ENCODE results near the gene DIS3L2. TPM values are rescaled to one million over a fixed set of nuclear protein-coding genes. Genes with fewer than 3 reads are reported as not detected.

DIS3L2 gene
- total and polyA plus RNA-seq, 5 donors from 2014 or later: 10.9 to 76.9 (median 21.0) TPM

DNA sequence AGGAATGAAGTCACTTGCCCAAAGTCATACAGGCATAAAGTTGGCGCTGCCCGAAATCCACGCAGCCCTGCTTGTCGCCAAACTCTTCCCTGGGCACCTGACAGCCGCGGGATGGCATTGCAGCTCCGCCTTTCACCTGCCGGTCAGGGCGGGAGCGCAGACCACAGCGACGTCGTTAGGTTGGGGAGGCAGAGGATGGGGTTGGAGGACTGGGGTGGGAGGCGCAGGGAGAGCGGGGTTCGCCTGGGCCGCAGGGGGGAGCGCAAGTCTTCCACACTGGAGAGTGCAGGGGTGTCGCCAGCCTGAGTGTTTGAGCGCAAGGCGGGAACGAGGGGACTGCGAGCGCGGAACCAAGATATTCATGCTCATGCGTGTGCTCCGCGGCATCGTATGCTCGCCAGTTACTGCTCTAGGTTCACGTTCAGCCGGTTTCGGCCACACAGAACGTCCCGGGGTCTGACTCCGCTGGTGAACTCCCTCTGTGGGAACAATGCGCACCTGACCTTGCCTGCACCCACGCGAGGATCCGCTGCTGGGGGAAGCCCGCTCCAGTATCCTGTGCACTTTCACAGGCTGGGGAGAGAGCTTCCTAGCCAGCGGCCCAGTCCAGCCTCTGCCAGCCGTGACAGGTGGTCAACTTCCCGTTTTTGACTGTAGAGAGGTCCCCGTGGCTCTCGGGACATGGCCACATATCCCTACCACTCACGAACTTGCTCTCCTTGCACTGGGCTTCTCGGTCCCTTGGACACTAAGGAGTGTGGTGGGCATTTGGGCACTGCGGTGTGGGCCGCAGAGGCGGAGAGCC is 34.5 kb upstream of the DIS3L2 start:
- peaks cover 0 to 20% (median 5%) of the 10 kb centered on the region in 4 donors for H3K4me1 Mint-ChIP-seq
- Histone ChIP-seq H3K4me3 (ENCODE audit: low read depth, low read length) (no peak overlapping the region), H3K36me3 (ENCODE audit: control insufficient read depth, insufficient read depth, low read length) (no peaks in the 10 kb centered on the region), H3K9me3 (ENCODE audit: control insufficient read depth in 2 of 2, low read length in 2 of 2) (no peaks in the 10 kb centered on the region), H3K4me1 (ENCODE audit: control insufficient read depth, insufficient read depth, low read length, poor library complexity, severe bottlenecking) (peaks cover 24% of the 10 kb centered on the region), H3K27me3 (ENCODE audit: control insufficient read depth, insufficient read depth, low read length) (peaks cover 4% of the 10 kb centered on the region), H3K27ac (ENCODE audit: insufficient read depth, low read length, poor library complexity, severe bottlenecking) (no peak overlapping the region)
- H3K27ac Mint-ChIP-seq: no peak overlapping the region
- peaks cover 53% of the 10 kb centered on the region for H3K27me3 Mint-ChIP-seq
- H3K9me3 Mint-ChIP-seq: no peaks in the 10 kb centered on the region
- ATAC-seq (ENCODE audit: low read depth in 2 of 2) (no peak), DNase-seq (peak in 2 of 3 donors; percentile 12 to 41)
- no peaks in the 10 kb centered on the region for H3K36me3 Mint-ChIP-seq
- H3K4me3 Mint-ChIP-seq: peak overlapping the region; percentile 49 to 78 (median 64)

DNA sequence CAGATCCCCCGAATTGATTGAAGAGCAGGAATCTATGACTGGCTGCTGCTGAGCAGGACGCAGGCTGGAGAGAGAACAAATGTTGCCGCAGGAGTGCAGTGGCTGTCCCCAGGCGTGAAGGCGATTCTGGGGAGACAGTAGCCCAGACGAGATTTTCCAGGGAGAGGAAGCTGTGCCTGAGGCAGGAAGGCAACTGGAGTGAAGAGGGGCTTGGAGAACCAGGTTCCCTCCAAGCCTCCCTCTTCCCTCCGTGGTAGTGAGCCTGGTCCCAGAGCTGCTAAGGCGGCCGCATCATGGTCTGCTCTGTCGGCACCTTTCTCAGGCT is 34.0 kb upstream of the DIS3L2 start:
- peaks cover 53% of the 10 kb centered on the region for H3K27me3 Mint-ChIP-seq
- H3K4me3 Mint-ChIP-seq: peak overlapping the region in 2 of 4 donors; percentile 16 to 19
- DNase-seq: no peak
- Histone ChIP-seq H3K36me3 (ENCODE audit: control insufficient read depth, insufficient read depth, low read length) (no peaks in the 10 kb centered on the region), H3K4me1 (ENCODE audit: control insufficient read depth, insufficient read depth, low read length, poor library complexity, severe bottlenecking) (peaks cover 24% of the 10 kb centered on the region), H3K27me3 (ENCODE audit: control insufficient read depth, insufficient read depth, low read length) (peaks cover 4% of the 10 kb centered on the region), H3K27ac (ENCODE audit: insufficient read depth, low read length, poor library complexity, severe bottlenecking) (no peak overlapping the region), H3K9me3 (ENCODE audit: control insufficient read depth in 2 of 2, low read length in 2 of 2) (no peaks in the 10 kb centered on the region), H3K4me3 (ENCODE audit: low read depth, low read length) (no peak overlapping the region)
- H3K36me3 Mint-ChIP-seq: no peaks in the 10 kb centered on the region
- H3K4me1 Mint-ChIP-seq: peaks cover 0 to 20% (median 5%) of the 10 kb centered on the region in 4 donors
- ATAC-seq (ENCODE audit: low read depth in 2 of 2): no peak
- no peak overlapping the region for H3K27ac Mint-ChIP-seq
- no peaks in the 10 kb centered on the region for H3K9me3 Mint-ChIP-seq

GRCh38 chr2:231928481-231928880 is 33.0 kb upstream of the DIS3L2 start:
- ATAC-seq (ENCODE audit: low read depth in 2 of 2) (no peak), DNase-seq (no peak)
- Mint-ChIP-seq H3K4me3 (peak overlapping the region in 2 of 4 donors; percentile 8 to 51), H3K9me3 (no peaks in the 10 kb centered on the region), H3K36me3 (no peaks in the 10 kb centered on the region), H3K27ac (no peak overlapping the region), H3K4me1 (peaks cover 0 to 20% (median 5%) of the 10 kb centered on the region in 4 donors), H3K27me3 (peaks cover 52% of the 10 kb centered on the region)
- Histone ChIP-seq H3K27me3 (ENCODE audit: control insufficient read depth, insufficient read depth, low read length) (peaks cover 2% of the 10 kb centered on the region), H3K4me1 (ENCODE audit: control insufficient read depth, insufficient read depth, low read length, poor library complexity, severe bottlenecking) (peaks cover 24% of the 10 kb centered on the region), H3K36me3 (ENCODE audit: control insufficient read depth, insufficient read depth, low read length) (no peaks in the 10 kb centered on the region), H3K27ac (ENCODE audit: insufficient read depth, low read length, poor library complexity, severe bottlenecking) (no peak overlapping the region), H3K4me3 (ENCODE audit: low read depth, low read length) (no peak overlapping the region), H3K9me3 (ENCODE audit: control insufficient read depth in 2 of 2, low read length in 2 of 2) (no peaks in the 10 kb centered on the region)

- H3K27ac Mint-ChIP-seq: no peak overlapping the region
- peak overlapping the region in 1 of 4 donors; percentile 51 for H3K4me3 Mint-ChIP-seq
- Histone ChIP-seq H3K27me3 (ENCODE audit: control insufficient read depth, insufficient read depth, low read length) (no peaks in the 10 kb centered on the region), H3K4me1 (ENCODE audit: control insufficient read depth, insufficient read depth, low read length, poor library complexity, severe bottlenecking) (peaks cover 24% of the 10 kb centered on the region), H3K27ac (ENCODE audit: insufficient read depth, low read length, poor library complexity, severe bottlenecking) (no peak overlapping the region), H3K4me3 (ENCODE audit: low read depth, low read length) (no peak overlapping the region), H3K36me3 (ENCODE audit: control insufficient read depth, insufficient read depth, low read length) (no peaks in the 10 kb centered on the region), H3K9me3 (ENCODE audit: control insufficient read depth in 2 of 2, low read length in 2 of 2) (no peaks in the 10 kb centered on the region)
- no peaks in the 10 kb centered on the region for H3K36me3 Mint-ChIP-seq
- ATAC-seq (ENCODE audit: low read depth in 2 of 2) (no peak), DNase-seq (no peak)
- peaks cover 0 to 19% (median 4%) of the 10 kb centered on the region in 4 donors for H3K4me1 Mint-ChIP-seq
- no peaks in the 10 kb centered on the region for H3K9me3 Mint-ChIP-seq
- H3K27me3 Mint-ChIP-seq: peaks cover 46% of the 10 kb centered on the region
Measured at GRCh38 chr2:231928901-231929725, 32.4 kb upstream of the DIS3L2 start.

GRCh38 chr2:231929961-231930592 is 31.4 kb upstream of the DIS3L2 start:
- no peak overlapping the region for H3K27ac ChIP-seq (ENCODE audit: insufficient read depth, low read length, poor library complexity, severe bottlenecking)
- H3K9me3 ChIP-seq (ENCODE audit: control insufficient read depth in 2 of 2, low read length in 2 of 2): no peaks in the 10 kb centered on the region
- peaks cover 21% of the 10 kb centered on the region for H3K4me1 ChIP-seq (ENCODE audit: control insufficient read depth, insufficient read depth, low read length, poor library complexity, severe bottlenecking)
- peaks cover 37% of the 10 kb centered on the region for H3K27me3 Mint-ChIP-seq
- ATAC-seq (ENCODE audit: low read depth in 2 of 2) (no peak), DNase-seq (no peak)
- no peaks in the 10 kb centered on the region for H3K27me3 ChIP-seq (ENCODE audit: control insufficient read depth, insufficient read depth, low read length)
- H3K4me3 ChIP-seq (ENCODE audit: low read depth, low read length): no peak overlapping the region
- H3K36me3 ChIP-seq (ENCODE audit: control insufficient read depth, insufficient read depth, low read length): no peaks in the 10 kb centered on the region
- H3K27ac Mint-ChIP-seq: peak overlapping the region in 1 of 3 donors; percentile 83
- H3K9me3 Mint-ChIP-seq: no peaks in the 10 kb centered on the region
- H3K36me3 Mint-ChIP-seq: no peaks in the 10 kb centered on the region
- H3K4me1 Mint-ChIP-seq: peaks cover 0 to 11% (median 0%) of the 10 kb centered on the region in 4 donors
- no peak overlapping the region for H3K4me3 Mint-ChIP-seq

- no peak overlapping the region for H3K4me3 ChIP-seq (ENCODE audit: low read depth, low read length)
- no peak overlapping the region for H3K4me3 Mint-ChIP-seq
- peaks cover 14% of the 10 kb centered on the region for H3K4me1 ChIP-seq (ENCODE audit: control insufficient read depth, insufficient read depth, low read length, poor library complexity, severe bottlenecking)
- no peaks in the 10 kb centered on the region for H3K36me3 Mint-ChIP-seq
- H3K9me3 ChIP-seq (ENCODE audit: control insufficient read depth in 2 of 2, low read length in 2 of 2): no peaks in the 10 kb centered on the region
- no peaks in the 10 kb centered on the region for H3K36me3 ChIP-seq (ENCODE audit: control insufficient read depth, insufficient read depth, low read length)
- H3K9me3 Mint-ChIP-seq: no peaks in the 10 kb centered on the region
- H3K27me3 Mint-ChIP-seq: peaks cover 41% of the 10 kb centered on the region
- no peaks in the 10 kb centered on the region for H3K27me3 ChIP-seq (ENCODE audit: control insufficient read depth, insufficient read depth, low read length)
- peaks cover 0 to 11% (median 0%) of the 10 kb centered on the region in 4 donors for H3K4me1 Mint-ChIP-seq
- no peak for ATAC-seq (ENCODE audit: low read depth in 2 of 2)
- DNase-seq: no peak
- no peak overlapping the region for H3K27ac ChIP-seq (ENCODE audit: insufficient read depth, low read length, poor library complexity, severe bottlenecking)
- no peak overlapping the region for H3K27ac Mint-ChIP-seq
Measured at GRCh38 chr2:231930593-231931281, 30.8 kb upstream of the DIS3L2 start.

DNA sequence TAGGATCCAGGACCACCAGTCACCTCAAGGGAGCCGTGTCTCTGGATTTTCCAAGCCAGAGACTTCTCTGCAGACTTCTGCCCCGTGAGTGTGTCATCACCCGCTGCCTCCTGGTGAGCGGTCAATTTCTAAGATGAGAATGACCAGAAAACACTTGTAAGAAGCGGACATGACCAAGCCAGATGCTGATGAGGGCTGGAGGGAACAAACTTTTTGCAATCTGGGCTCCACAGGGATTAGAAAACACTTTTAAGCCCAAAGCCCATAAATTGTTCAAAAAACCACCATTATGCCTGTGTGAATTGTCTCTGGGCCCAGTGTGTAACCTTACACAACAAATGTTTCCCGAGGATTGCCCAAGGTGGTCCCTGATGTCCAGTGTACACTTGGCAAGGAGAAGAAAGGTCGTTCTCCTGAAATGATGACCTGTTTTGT is 30.0 kb upstream of the DIS3L2 start:
- Mint-ChIP-seq H3K4me3 (no peak overlapping the region), H3K4me1 (peaks cover 0 to 10% (median 0%) of the 10 kb centered on the region in 4 donors), H3K9me3 (no peaks in the 10 kb centered on the region), H3K27me3 (peaks cover 45% of the 10 kb centered on the region), H3K27ac (no peak overlapping the region), H3K36me3 (no peaks in the 10 kb centered on the region)
- Histone ChIP-seq H3K9me3 (ENCODE audit: control insufficient read depth in 2 of 2, low read length in 2 of 2) (no peaks in the 10 kb centered on the region), H3K27me3 (ENCODE audit: control insufficient read depth, insufficient read depth, low read length) (no peaks in the 10 kb centered on the region), H3K4me3 (ENCODE audit: low read depth, low read length) (no peak overlapping the region), H3K4me1 (ENCODE audit: control insufficient read depth, insufficient read depth, low read length, poor library complexity, severe bottlenecking) (peaks cover 7% of the 10 kb centered on the region), H3K36me3 (ENCODE audit: control insufficient read depth, insufficient read depth, low read length) (no peaks in the 10 kb centered on the region), H3K27ac (ENCODE audit: insufficient read depth, low read length, poor library complexity, severe bottlenecking) (no peak overlapping the region)
- ATAC-seq (ENCODE audit: low read depth in 2 of 2) (no peak), DNase-seq (no peak)

All from CD4-positive, CD25-positive, alpha-beta regulatory T cell (primary cell).